ENCODE data around the gene CCDC33.

CCDC33 gene

GRCh38 chr15:74289671-74290070 is 53.5 kb downstream of the CCDC33 start:
- DNase-seq (ENCODE audit: low spot score): no peak

- no peak for DNase-seq (ENCODE audit: low spot score)
These were observed 54.5 kb downstream of the CCDC33 start for GRCh38 chr15:74290645-74291044.

GRCh38 chr15:74291101-74292071 is 55.3 kb downstream of the CCDC33 start:
- DNase-seq (ENCODE audit: low spot score): peak; percentile 25

GRCh38 chr15:74293021-74293810 is 57.1 kb downstream of the CCDC33 start:
- DNase-seq (ENCODE audit: low spot score): no peak

- no peak for DNase-seq (ENCODE audit: low spot score)
These were observed 57.9 kb downstream of the CCDC33 start for GRCh38 chr15:74294010-74294409.

- DNase-seq (ENCODE audit: low spot score): no peak
These were observed 59.7 kb downstream of the CCDC33 start for GRCh38 chr15:74295800-74296199.

GRCh38 chr15:74297887-74298286 is 61.8 kb downstream of the CCDC33 start:
- DNase-seq (ENCODE audit: low spot score): no peak

- no peak for DNase-seq (ENCODE audit: low spot score)
These were observed 64.1 kb downstream of the CCDC33 start for GRCh38 chr15:74300057-74300795.

GRCh38 chr15:74301583-74302361 is 65.6 kb downstream of the CCDC33 start:
- no peak for DNase-seq (ENCODE audit: low spot score)

- no peak for DNase-seq (ENCODE audit: low spot score)
These were observed 66.8 kb downstream of the CCDC33 start for GRCh38 chr15:74302821-74303359.

- DNase-seq (ENCODE audit: low spot score): no peak
These were observed 67.7 kb downstream of the CCDC33 start for GRCh38 chr15:74303741-74304309.

GRCh38 chr15:74304431-74304830 is 68.3 kb downstream of the CCDC33 start:
- DNase-seq (ENCODE audit: low spot score): no peak

GRCh38 chr15:74305687-74306086 is 69.6 kb downstream of the CCDC33 start:
- no peak for DNase-seq (ENCODE audit: low spot score)

- DNase-seq (ENCODE audit: low spot score): no peak
These were observed 70.7 kb downstream of the CCDC33 start for GRCh38 chr15:74306781-74307217.

GRCh38 chr15:74307827-74308811 is 72.0 kb downstream of the CCDC33 start:
- no peak for DNase-seq (ENCODE audit: low spot score)

GRCh38 chr15:74311734-74312444 is 75.8 kb downstream of the CCDC33 start:
- no peak for DNase-seq (ENCODE audit: low spot score)

GRCh38 chr15:74312445-74313007 is 76.4 kb downstream of the CCDC33 start:
- no peak for DNase-seq (ENCODE audit: low spot score)

- DNase-seq (ENCODE audit: low spot score): no peak
These were observed 77.8 kb downstream of the CCDC33 start for GRCh38 chr15:74313889-74314288.
